ENCODE data around the gene RAI14. TPM values are rescaled to one million over a fixed set of nuclear protein-coding genes. Genes with fewer than 3 reads are reported as not detected.

Gene RAI14
- total RNA-seq, 6 experiments from 2014 or later, result 11.9 to 30.8 (median 20.8) TPM

- no peak overlapping the region for H3K4me3 ChIP-seq
- intact Hi-C loops (cut with DNase I), result no loop called here
- H3K27me3 ChIP-seq, result no peaks in the 10 kb centered on the region
- ATAC-seq (no peak), DNase-seq (no peak)
- no peaks in the 10 kb centered on the region for H3K36me3 ChIP-seq
- no peaks in the 10 kb centered on the region for H3K4me1 ChIP-seq
- no peak overlapping the region for H3K27ac ChIP-seq
- no peaks in the 10 kb centered on the region for H3K9me3 ChIP-seq
- TF ChIP-seq POLR2A (IDR thresholded peaks at IDR 0.05) (no peak), CTCF (IDR thresholded peaks at IDR 0.05) (no peak)
- 57% methylated on average over 4 of the region's 6 CpGs for WGBS (ENCODE audit: insufficient coverage, low coverage, low lambda C conversion rate, missing lambda C conversion rate)
These were observed 53.9 kb downstream of the RAI14 start for GRCh38 chr5:34709861-34710673.

- Histone ChIP-seq H3K4me3 (no peak overlapping the region), H3K4me1 (no peaks in the 10 kb centered on the region), H3K27me3 (no peaks in the 10 kb centered on the region), H3K36me3 (no peaks in the 10 kb centered on the region), H3K9me3 (no peaks in the 10 kb centered on the region), H3K27ac (no peak overlapping the region)
- intact Hi-C loops (cut with DNase I), result no loop called here
- TF ChIP-seq POLR2A (IDR thresholded peaks at IDR 0.05) (no peak), CTCF (IDR thresholded peaks at IDR 0.05) (no peak)
- ATAC-seq (no peak), DNase-seq (no peak)
- whole genome bisulfite sequencing (ENCODE audit: insufficient coverage, low coverage, low lambda C conversion rate, missing lambda C conversion rate), result 88% methylated on average over 4 of the region's 4 CpGs
These were observed 56.4 kb downstream of the RAI14 start for GRCh38 chr5:34712565-34712964.

- Histone ChIP-seq H3K27ac (no peak overlapping the region), H3K4me3 (no peak overlapping the region), H3K36me3 (no peaks in the 10 kb centered on the region), H3K4me1 (peaks cover 0 to under 1% (median 0%) of the 10 kb centered on the region in 4 donors), H3K9me3 (no peaks in the 10 kb centered on the region), H3K27me3 (no peaks in the 10 kb centered on the region)
- ATAC-seq (peak in 1 of 4 donors; percentile 28), DNase-seq (no peak)
- WGBS (ENCODE audit: insufficient coverage, low coverage, low lambda C conversion rate, missing lambda C conversion rate), result 71% methylated on average over 1 of the region's 1 CpG
- TF ChIP-seq CTCF (IDR thresholded peaks at IDR 0.05) (no peak), POLR2A (IDR thresholded peaks at IDR 0.05) (no peak)
- intact Hi-C loops (cut with DNase I), result no loop called here
These were observed 59.6 kb downstream of the RAI14 start for GRCh38 chr5:34715711-34716110.

DNA sequence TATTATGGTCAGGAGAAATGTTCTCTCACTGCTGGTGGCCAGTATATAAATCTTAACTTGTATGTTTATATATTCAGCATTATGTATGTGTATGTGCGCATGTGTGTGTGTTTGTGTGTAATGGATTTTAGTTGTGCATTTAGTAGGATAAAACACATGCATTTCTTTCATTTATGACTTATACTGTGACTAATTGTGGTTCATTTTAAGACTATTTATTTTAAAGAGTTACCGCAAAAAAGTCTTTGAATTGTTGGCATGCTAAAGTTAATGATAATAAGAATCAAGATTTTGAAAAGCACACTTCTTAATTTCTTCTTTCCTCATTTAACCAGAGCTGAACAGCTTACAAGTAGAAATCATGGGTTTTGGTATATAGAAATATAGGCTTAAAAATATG, 60.9 kb downstream of the RAI14 start:
- intact Hi-C loops (cut with DNase I), result no loop called here
- H3K4me1 ChIP-seq, result peaks cover 0 to 13% (median 2%) of the 10 kb centered on the region in 4 donors
- no peaks in the 10 kb centered on the region for H3K27me3 ChIP-seq
- DNase-seq, result no peak
- WGBS (ENCODE audit: insufficient coverage, low coverage, low lambda C conversion rate, missing lambda C conversion rate), result 100% methylated on average over 2 of the region's 2 CpGs
- H3K9me3 ChIP-seq, result no peaks in the 10 kb centered on the region
- ATAC-seq, result no peak
- no peak overlapping the region for H3K27ac ChIP-seq
- TF ChIP-seq CTCF (IDR thresholded peaks at IDR 0.05) (no peak), POLR2A (IDR thresholded peaks at IDR 0.05) (no peak)
- H3K4me3 ChIP-seq, result no peak overlapping the region
- H3K36me3 ChIP-seq, result no peaks in the 10 kb centered on the region

Measured in right lobe of liver (tissue), 6 donors.